Activated gamma-delta T cell treated with Interleukin-2 at 50 U/mL for 16 hours (primary cell): ENCODE results near the gene PADI1.

Experiments used
- DNase-seq: peaks from one replicate; pipeline ENCODE4 v3.0.0-alpha.2; 2020

PADI1 gene

DNA sequence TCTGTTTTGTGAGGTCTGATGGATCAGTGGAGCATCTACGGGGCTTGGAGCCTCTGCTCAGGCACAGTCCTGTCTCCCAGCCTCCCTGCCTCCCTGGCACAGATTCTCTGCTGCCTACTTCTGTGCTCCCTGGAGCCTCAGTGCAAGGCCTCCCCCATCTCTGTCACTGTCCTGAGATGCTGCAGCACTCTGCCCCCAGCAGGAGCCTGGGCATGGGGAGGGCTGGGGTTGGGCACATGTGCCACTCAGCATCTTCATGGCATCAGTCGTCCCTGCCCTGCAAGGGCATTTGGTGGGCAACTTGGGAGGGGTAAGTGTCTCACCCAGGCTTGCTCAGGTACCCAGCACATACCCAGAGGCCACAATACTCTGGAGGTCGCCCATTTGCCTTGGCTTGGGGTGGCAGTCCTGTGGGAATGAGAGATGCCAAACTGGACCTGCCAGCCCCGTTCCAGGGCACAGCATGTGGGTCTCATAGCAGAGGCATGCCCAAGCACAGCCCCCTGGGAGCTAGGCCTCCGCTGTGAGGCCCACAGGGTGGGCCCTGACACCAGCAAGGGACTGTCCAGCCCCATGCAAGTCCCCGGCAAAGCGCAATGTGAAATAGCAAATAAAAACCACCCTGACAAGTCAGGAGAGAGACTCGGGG lies 72.7 kb downstream of the PADI1 start:
- no peak for DNase-seq

DNA sequence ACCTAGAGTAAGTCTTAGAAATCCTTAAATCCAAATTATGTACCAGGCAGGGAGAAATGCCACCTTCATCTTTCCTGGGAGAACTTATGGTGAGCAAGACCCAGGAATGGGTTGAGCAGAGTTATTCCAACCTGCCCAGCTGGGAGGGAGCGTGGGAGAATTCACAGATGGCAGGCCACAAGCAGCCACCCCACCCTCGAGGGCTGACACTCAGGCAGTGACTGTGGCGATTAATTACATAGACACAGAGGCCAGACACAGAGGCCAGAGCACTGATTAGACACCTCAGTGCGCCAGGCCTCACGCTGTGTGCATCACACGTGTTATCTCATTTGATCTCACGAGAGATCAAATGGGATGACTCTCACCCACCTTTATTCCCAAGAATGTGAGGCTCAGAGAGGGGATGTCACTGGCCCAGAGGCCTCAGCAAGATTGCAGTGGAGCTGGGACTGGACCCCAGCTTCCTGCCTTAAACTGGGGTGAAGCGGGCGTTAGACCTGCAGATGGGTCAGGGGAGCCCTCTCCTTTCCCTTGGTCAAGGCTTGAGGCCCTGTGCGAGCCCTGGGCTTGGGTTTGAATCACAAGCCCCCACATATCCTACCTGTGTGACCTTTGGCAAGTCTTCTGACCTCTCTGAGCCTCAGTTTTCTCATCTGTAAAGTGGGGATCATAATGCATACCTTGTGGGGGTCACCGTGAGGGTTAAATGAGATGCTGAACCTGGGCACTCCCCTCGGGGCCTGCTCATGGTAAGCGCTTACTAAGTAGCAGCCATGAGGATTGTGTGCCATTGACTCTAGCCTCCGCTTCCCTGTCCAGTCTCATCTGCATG lies 74.3 kb downstream of the PADI1 start:
- no peak for DNase-seq

DNA sequence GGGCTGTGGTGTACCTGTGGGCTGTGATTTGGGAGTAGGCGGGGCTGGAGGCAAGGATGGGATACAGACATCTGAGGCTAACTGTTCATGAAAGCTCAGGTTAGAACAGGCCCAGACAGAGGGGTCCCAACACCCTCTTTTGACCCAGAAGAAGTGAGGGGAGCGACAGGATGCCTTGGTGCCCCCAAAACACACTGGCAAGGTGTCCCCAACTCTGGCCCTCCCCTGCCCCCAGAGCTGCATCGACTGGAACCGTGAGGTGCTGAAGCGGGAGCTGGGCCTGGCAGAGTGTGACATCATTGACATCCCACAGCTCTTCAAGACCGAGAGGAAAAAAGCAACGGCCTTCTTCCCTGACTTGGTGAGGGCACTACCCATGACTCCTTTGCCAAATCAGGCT lies 75.5 kb downstream of the PADI1 start:
- DNase-seq = no peak

DNA sequence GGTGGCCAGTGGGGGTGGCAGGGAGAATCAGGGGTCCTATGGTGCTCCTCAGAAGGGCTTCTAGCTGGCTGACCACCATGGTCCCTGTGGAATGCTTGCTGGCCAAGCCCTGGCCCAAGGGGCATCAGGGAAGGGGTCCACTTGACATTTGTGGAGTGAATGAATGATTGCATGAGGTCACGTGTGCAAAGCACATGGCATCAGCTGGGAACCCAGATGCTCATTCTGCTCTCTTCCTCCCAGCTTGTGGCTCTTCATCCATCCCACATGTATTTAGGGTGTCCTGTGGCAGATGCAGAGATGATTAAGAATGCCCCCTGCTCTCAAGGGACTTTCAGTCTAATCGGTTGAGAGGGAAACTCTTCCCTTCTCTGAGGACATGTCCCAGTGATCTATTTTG lies 76.0 kb downstream of the PADI1 start:
- DNase-seq = no peak

DNA sequence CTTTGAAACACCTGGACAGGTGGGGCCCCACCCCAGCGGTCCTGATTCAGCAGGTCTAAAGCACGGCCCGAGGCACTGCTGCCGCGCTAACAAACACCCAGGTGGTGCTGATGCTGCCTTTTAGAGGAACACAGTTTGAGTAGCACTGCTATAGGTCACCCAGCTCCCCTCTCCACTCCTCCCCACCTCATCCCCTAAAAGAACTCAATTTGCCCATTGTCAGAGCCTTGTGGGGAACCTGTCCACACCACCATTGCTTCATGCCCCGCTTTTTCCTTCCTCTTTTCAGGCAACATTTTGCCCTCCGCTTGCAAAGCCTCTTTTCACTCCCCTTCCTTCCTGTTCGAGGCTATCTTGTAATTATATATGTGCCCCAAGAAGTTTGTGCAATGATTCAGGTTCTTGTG lies 76.8 kb downstream of the PADI1 start:
- no peak for DNase-seq

DNA sequence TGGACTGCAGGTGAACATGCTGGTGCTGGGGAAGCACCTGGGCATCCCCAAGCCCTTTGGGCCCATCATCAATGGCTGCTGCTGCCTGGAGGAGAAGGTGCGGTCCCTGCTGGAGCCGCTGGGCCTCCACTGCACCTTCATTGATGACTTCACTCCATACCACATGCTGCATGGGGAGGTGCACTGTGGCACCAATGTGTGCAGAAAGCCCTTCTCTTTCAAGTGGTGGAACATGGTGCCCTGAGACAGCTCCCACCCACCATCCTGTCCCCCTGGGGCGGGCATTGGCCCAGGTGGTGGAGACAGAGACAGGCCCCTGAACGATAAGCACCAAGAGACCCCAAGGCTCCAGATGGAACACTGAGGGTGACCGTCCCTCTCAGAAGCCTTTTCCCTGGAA lies 77.9 kb downstream of the PADI1 start:
- no peak for DNase-seq

DNA sequence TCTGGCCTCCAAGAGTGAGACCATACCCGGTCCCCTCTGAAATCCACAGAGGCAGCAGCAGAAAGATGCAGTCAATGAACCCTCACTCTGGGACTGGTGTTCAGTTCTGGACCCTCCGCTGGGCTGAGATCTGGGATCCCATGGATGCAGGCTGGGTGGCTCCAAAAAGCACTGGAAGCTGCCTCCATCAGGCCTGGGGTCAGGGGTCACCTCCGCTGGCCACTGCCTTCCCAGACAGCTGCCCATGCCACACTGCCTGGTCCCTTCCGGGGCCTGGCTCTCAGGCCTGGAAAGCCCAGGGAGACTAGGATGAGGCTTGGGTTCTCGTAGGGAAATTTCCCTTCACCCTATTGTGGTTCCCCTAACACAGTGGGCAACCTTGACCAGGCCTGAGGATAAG lies 81.7 kb downstream of the PADI1 start:
- DNase-seq = no peak

DNA sequence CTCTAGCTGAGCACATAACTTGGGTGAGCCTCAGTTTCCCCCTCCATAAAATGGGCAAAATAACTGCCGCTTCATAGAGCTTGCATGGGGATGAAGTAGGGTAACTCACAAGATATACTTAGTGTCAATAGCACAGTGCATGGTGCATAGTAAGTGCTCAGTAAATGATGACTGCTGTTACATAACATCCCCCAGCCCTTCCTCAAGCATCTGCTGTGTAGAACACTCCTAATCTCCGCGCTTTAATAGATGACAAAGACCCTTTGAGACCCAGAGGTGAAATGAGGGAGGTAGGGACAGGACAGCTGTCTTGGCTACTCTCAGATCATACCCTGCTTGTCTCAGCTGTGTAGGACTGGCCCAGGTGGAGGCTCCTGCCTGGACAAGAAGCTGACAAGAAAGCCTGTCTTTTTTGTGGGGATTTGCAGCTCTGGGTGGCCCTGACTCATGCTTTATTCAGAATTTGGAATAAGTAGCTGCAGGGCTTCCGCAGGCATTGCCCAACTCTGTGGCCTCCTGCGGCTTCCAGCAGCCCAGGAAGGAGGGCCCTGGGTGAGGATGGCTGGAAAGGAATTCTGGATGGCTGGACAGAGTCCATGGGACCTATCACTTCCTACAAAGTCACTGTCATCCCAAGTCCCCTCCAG lies 82.3 kb downstream of the PADI1 start:
- no peak for DNase-seq

DNA sequence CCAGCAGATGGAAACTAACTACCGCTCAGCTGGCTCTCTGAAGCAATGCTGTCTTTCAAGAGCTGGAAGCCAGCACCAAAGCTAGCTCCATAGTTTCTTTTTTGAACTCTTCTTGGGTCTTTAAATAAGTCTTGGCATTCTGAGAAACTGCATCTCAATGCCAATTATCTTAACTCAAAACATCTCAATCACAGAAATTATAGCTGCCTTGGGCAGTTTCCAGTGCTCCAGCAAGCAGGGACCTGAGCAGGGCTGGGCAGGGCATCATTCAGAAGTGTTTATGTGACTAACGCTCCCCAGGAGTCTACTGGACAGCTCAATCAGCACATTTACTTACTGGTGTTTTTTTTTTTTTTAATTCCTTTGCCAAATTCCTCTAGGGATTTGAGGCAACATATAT lies 84.8 kb downstream of the PADI1 start:
- DNase-seq = no peak

DNA sequence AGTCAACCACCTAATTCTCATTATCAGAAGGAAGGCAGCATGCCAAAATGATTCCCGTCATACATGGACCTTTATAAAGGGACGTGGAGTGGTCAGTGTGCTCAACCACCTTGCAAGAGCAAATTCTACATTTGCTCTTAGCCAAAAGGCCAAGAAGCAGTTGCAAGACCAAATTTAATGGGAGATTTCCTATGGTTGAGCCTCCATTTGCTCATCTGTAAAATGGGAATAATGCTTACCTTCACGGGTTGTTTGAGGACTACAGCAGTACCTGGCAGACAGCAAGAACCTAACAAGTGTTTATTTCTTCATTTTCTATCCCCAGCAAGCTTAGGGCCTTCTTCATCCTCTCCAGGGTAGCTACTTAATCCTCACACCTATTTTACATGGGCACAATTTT lies 85.6 kb downstream of the PADI1 start:
- no peak for DNase-seq

DNA sequence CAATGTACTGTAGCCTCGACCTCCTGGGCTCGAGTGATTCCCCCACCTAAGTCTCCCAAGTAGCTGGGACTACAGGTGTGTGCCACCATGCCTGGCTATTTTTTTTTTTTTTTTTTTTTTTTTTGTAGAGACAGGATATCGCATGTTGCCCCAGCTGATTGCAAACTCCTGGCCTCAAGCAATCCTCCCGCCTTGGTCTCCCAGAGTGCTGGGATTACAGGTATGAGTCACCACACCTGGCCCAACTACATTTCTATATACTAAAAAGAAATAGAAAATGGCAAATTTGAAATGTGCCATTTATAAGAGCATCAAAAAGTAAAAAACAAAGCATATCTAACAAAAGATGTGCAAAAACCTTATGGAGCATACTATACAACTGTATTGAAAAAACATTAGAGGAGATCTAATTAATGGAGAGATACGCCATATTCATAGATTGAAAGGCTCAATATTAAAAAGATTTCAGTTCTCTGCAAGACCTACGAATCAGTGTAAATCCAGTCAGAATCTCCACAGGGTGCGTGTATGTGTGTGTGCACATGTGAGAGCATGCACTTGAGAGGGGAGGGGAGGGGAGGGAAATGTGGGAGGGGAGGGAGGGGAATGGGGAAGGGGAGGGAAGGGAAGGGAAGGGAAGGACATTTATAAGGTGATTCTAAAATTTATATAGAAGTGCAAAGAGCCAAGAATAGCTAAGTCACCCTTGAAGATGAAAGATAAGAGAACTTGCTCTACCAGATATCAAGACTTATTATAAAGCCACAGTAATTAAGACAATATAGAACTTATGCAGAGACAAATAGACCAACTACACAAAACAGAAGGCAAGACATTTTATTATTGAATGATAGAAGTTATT lies 87.6 kb downstream of the PADI1 start:
- DNase-seq = no peak

DNA sequence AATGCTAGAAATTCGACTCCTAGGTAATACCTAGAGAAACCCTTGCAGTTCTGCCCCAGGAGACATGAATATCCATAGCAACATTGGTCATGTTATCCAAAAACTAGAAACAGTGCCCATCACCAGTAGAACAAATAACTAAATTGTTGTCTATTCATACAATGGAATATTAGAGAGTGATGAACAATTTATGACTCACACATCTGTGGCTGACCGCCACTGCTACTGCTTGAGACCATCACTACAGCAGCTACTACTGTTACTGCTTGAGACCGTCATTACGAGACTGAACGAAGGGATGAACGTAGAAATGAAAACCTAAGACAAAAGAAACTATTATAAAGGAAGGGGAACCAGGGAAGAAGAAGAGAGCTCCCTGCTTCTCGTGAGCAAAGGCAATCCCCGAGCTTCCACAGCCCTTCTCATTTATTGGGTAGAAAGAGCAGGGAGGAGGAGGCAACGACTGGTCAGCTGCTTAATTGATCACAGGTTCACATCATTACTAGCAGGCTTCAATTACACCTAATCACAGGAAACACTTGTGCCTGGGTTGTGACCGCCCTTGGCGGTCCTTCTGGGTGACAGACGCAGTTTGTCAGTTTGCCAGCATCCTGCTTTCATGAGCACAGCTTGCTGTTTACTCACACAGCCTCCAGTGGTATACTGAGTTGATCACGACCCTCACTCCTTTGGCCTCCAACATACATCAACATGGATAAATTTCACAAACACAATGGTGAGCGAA lies 88.9 kb downstream of the PADI1 start:
- DNase-seq = no peak

DNA sequence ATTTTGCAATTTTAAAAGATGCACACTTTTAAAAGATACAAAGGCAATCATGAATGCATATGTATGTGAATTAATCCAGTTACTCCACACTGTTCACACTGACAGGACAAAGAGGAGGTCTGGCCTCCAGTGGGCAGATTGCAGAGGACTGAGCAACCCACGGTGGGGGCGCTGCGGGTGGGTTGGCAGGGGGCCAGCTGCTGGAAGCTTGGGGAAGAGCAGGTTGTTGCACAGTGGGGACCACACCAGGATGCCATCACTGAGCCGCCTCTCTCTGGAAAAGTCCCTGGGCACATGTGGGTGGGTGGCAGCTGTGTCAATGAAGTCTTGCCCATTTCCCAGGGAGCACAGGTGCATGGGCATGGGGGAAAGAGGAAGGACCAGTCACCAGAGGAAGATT lies 90.4 kb downstream of the PADI1 start:
- DNase-seq = no peak
